M059J (cell line): ENCODE measurements around the gene SLC36A4. TPM values are rescaled to one million over a fixed set of nuclear protein-coding genes. Genes with fewer than 3 reads are reported as not detected.
"Not testable (repeated sequence)": the region's sequence is repeated elsewhere in the genome, so short reads cannot be mapped to it uniquely, and the experiment has no call there.

Experiments
- DNase-seq: peaks from one replicate; pipeline ENCODE4 v3.0.0-alpha.2; 2012; ENCODE audit warnings: low read depth
- total RNA-seq: library from RNA; depleted of rRNA; stranded (reverse); fragments of >200 nt; shearing (Covaris generic); gene quantifications from 2 replicates; pipeline ENCODE4 v1.2.3, GENCODE V29; 2014; rRNA removed

Gene SLC36A4
- 11.1 and 12.0 TPM in 2 replicates for total RNA-seq

GRCh38 chr11:93197380-93198214, at the start of gene SLC36A4:
SLC36A4 (minus strand) TSS chr11:93197991; CDS start chr11:93197832, 159 bp downstream.
- DNase-seq = peak; percentile 96

GRCh38 chr11:93246790-93247189, 49.0 kb upstream of the SLC36A4 start:
- not testable (repeated sequence) for DNase-seq

- DNase-seq = no peak
Observed at GRCh38 chr11:93244018-93244417, 46.2 kb upstream of the SLC36A4 start.

- DNase-seq = no peak
Observed at GRCh38 chr11:93239966-93240365, 42.2 kb upstream of the SLC36A4 start.

- DNase-seq = no peak
Observed at GRCh38 chr11:93238956-93239355, 41.2 kb upstream of the SLC36A4 start.

GRCh38 chr11:93236741-93237675, 39.2 kb upstream of the SLC36A4 start:
- peak; percentile 58 for DNase-seq

GRCh38 chr11:93234602-93235207, 36.9 kb upstream of the SLC36A4 start:
- peak; percentile 68 for DNase-seq

- no peak for DNase-seq
Observed at GRCh38 chr11:93229876-93230275, 32.1 kb upstream of the SLC36A4 start.

GRCh38 chr11:93225662-93226061, 27.9 kb upstream of the SLC36A4 start:
- DNase-seq = peak; percentile 29

GRCh38 chr11:93221539-93221938, 23.7 kb upstream of the SLC36A4 start:
- DNase-seq = no peak

GRCh38 chr11:93220078-93220477, 22.3 kb upstream of the SLC36A4 start:
- DNase-seq = no peak

GRCh38 chr11:93219440-93219839, 21.6 kb upstream of the SLC36A4 start:
- DNase-seq = no peak

GRCh38 chr11:93216511-93217101, 18.8 kb upstream of the SLC36A4 start:
- DNase-seq = no peak

GRCh38 chr11:93213622-93214021, 15.8 kb upstream of the SLC36A4 start:
- no peak for DNase-seq

- no peak for DNase-seq
Observed at GRCh38 chr11:93212094-93212493, 14.3 kb upstream of the SLC36A4 start.

- DNase-seq = no peak
Observed at GRCh38 chr11:93209466-93209865, 11.7 kb upstream of the SLC36A4 start.

- DNase-seq = no peak
Observed at GRCh38 chr11:93208663-93209270, 11.0 kb upstream of the SLC36A4 start.

GRCh38 chr11:93199616-93200015, 1.8 kb upstream of the SLC36A4 start:
- DNase-seq = no peak

GRCh38 chr11:93198215-93198845, 539 bp upstream of the SLC36A4 start:
- peak; percentile 39 for DNase-seq

GRCh38 chr11:93196816-93197379, 893 bp downstream of the SLC36A4 start:
- DNase-seq = no peak
